Stimulated activated CD4-positive, alpha-beta T cell treated with anti-CD3 and anti-CD28 coated beads, TNF-alpha, amount 100 ng/mL, for 1 hour (primary cell): ENCODE data around the gene LSP1.
A peak's percentile ranks its signal among the peaks of the same experiment; 100 is the strongest.

ENCODE experiments used
- DNase-seq, 3 donors: peaks; one replicate each; pipeline ENCODE4 v3.0.0-alpha.2; 2020; ENCODE audit warnings: low read depth in 3 of 3, low spot score in 1 of 3

Gene LSP1

GRCh38 chr11:1836011-1836945 lies 16.6 kb upstream of the LSP1 start:
- no peak for DNase-seq

DNA sequence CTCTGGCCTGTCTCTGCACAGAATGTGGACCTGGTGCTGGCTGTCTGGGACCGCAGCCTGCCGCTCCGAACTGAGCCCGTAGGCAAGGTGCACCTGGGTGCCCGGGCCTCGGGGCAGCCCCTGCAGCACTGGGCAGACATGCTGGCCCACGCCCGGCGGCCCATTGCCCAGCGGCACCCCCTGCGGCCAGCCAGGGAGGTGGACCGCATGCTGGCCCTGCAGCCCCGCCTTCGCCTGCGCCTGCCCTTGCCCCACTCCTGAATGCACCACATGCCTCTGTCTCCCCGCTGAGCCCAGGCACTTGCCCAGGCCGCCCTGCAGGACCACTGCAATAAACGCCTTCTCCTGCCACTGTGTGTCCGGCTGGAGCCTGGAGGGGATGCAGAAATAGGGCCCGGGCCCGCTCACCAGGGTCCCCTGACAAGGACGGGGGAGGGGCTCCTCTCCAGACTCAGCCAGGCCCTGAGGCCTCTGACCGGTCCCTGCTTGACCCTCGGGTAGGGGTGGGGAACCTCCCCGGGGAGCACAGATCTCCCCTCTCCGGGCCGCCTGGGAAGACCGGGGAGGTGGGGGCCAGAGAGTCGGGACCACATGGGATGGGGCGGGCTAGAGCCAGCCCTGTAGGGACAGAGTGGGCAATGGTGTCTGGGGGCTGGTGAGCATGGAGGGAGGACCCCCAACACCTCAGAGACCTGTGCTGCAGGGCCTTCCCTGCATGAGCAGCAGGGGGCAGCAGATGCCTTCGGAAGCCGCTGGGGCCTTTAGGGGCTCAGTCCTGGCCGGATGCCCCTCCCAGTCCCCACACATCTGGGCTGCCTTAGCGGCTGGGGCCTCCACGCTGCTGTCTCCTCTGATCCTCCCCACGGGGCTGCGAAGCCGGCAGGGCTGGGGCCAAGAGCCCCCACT lies 15.5 kb upstream of the LSP1 start:
- DNase-seq: peak; percentile 43 to 69 (median 67)

DNA sequence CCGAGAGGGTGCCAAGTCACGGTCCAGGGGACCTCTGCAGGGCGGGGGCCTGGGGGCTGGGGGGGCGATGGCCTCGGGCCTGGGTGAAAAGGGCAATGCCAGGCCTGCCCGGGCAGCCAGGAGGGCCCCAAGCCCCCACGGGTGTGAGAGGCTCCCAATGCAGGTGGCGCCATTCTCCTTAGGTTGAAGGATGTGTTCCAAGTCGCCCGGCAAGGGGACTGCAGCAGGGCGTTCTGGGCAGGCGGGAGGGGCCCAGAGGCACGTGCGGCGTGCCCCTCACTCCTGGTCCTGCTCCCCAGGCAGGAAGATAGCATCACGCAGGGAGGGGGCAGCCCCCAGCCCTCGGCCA lies 14.8 kb upstream of the LSP1 start:
- no peak for DNase-seq

- DNase-seq: no peak
Measured at GRCh38 chr11:1838426-1839144, 14.3 kb upstream of the LSP1 start, which contains the start of gene TNNI2. Gene TNNI2 (plus strand): TSS chr11:1838981. CDS start chr11:1839697, 716 bp downstream.

GRCh38 chr11:1839204-1839923 lies 13.5 kb upstream of the LSP1 start:
- no peak for DNase-seq

DNA sequence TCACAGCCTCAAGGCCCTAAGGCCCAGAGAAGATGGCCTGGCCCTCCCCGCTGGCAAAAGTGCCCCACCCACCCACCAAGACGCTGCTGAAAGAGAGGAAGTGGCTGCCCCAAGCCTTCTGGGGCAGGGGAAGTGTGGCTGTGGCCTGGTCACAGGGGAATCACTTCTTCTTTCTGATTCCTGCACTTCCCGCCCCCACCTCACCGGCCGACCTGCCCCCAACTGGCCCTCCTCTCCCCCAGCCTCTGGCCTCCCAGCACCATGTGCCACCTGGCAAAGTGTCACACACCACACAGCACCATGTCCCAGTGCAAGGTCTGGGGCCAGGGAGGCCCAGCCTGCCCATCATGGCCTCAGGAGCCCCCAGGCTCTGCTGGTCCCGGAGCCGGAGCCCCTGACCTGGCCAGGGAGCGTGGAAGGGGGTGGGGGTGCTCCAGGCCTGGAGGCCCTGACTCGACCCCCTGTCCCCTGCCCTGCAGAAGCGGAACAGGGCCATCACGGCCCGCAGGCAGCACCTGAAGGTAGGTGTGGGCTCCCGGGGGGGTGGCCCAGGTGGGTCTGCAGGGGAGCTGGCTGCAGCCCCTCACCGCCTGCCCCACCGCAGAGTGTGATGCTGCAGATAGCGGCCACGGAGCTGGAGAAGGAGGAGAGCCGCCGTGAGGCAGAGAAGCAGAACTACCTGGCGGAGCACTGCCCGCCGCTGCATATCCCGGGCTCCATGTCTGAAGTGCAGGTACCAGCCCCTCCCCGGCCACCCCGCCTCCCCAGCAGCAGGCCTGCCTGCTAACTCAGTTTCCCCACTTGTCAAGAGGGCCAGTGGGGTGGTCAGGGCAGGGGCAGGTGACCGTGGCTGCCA lies 12.7 kb upstream of the LSP1 start:
- DNase-seq: no peak

DNA sequence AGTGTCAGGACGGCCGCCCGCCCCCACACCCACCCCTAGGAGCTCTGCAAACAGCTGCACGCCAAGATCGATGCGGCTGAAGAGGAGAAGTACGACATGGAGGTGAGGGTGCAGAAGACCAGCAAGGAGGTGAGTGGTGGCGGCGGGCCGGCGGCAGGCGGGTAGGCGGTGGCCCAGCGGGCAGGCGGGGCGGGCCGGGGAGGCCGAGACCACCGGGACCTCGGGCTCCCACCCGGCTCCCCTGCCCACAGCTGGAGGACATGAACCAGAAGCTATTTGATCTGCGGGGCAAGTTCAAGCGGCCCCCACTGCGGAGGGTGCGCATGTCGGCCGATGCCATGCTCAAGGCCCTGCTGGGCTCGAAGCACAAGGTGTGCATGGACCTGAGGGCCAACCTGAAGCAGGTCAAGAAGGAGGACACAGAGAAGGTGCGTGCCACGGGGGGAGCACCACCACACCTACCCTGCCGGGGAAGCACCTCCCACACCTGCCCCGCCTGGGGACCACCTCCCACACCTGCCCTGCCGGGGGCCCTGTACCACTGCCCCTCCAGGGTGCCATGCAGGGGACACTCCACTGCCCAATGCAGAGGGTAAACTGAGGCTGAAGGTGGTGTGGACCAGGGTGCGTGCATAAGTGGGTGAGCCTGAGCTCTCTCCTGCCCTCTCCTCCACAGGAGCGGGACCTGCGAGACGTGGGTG lies 12.0 kb upstream of the LSP1 start:
- no peak for DNase-seq

GRCh38 chr11:1841511-1842148 lies 11.3 kb upstream of the LSP1 start:
- no peak for DNase-seq

DNA sequence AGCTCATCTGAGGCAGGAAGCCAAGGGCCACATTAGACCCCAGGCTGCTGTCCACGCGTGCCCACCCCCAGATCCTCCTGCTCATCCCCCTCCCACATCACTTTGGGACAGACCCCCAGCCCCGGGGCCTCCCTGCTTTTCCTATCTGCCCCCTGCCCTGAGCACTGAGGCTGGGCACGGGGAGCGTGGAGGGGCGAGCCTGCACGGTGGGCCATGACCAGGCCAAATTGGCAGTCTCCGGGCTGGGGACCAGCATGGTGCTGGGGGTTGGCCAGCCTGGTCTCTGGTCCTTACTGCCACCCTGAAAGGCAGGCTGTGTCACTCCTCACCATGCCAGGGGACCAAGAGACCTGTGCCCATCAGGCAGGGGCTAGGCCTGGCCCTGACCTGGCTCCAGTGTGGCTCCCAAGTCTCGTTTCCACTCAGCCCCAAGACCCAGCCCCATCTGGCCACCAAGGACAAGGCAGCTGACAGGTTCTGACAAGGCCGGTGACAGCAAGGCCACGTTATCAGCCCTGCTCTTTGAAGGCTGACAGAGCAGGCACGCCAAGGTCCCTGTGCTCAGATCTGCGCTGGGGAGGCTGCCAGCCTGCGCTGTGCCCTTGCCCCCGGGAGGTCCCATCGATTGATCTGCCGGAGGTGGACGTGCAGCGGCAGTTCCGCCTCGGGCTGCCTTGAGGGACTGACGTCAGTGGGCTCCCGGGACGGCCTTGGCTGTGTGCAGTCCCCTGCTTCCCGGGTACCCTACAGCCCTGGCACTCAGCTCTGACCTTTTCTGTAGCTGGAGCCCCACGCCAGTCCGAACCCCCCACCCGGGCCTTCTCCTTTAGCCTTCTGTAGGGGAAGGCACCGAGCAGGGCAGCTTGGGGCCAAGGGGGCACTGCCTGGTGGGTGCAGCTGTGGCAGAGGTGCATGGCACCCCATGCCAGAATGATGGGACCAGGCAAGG lies 10.5 kb upstream of the LSP1 start:
- DNase-seq: no peak

DNA sequence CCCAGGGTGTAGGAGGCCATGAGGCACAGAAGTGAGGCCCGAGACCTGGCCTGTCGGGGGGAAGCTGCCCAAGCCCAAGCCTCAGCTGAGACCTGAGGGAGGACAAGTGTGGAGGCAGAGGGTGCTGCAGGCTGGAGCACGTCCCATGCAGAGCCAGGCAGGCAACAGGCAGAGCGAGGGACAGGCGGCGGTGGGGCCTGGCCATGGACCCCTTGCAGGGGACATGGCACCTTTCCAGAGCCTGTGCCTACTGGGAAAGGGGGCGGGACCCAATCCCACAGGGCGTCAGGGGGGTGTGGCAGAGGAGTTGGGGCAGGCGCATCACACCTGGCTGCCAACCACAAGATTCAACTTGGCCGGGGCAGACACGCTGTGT lies 9.8 kb upstream of the LSP1 start:
- no peak for DNase-seq

DNA sequence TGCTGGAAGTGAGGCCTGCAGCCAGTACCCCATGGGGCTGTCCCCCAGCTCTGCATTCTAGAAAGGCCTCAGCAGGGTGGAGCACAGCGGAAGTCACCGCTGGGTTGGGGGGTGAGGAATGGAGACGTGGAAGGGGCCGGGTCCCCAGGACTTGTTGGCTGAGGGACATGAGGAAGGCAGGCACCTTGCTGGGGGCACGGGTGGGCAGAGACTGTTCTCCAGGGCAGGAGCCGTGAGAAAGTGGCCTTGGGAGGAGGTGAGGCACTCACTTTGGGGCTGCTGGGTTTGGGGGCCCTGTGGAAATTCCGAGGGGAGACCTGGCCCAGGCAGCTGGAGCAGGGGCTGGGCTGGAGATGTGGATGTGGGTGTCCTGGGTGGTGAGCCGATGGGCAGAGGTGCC lies 9.1 kb upstream of the LSP1 start:
- no peak for DNase-seq

DNA sequence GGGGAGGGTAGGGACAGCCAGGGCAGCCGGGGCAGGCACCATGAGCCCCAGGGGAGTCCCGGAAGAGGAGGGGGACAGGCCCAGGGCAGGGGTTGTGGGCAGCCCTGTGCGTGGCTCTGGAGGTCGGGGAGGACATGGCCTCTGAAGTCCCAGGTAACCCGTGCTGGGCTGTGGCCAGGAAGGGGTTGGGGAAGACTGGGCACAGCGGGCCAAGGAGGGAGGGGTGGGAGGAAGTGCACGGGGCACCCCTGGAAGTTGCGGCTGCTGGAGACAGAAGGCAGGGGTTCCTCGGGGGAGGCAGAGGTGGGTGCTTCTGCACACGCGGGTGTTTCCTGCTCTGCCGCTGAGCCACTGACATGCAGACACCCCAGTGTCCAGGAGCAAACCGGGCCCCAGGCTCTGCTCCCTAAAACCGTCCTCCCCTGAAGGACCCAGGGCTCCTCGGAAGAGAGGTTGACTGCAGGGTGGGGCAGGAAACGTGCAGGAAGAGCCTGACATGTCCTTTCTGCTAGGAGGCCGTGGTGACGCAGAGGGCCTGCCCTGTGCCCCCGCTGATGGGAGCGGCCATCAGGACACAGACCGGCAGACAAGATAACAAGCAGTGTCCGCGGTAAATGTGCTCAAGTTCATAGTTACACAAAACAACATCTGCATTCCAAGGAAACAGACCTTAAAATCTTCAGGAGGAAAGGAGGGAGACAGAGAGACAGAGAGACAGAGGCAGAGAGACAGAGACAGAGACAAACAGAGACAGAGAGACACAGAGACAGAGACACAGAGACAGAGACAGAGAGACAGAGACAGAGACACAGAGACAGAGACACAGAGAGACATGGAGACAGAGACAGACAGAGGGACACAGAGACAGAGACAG lies 8.4 kb upstream of the LSP1 start:
- peak in 1 of 3 donors; percentile 19 for DNase-seq

DNA sequence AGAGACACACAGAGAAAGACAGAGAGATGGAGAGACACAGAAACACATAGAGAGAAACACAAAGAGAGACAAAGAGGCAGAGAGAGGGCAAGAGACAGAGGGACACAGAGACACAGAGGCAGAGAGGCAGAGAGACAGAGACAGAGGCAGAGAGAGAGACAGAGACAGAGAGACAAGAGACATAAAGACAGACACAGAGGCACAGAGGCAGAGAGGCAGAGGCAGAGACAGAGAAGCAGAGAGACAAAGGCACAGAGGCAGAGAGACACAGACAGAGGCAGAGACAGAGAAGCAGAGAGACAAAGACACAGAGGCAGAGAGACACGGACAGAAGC lies 7.8 kb upstream of the LSP1 start:
- DNase-seq: no peak

- DNase-seq: no peak
Measured at GRCh38 chr11:1845561-1846452, 7.1 kb upstream of the LSP1 start.

GRCh38 chr11:1846453-1846932 lies 6.4 kb upstream of the LSP1 start:
- no peak for DNase-seq
